ENCODE measurements around the gene TIMELESS.

DNA sequence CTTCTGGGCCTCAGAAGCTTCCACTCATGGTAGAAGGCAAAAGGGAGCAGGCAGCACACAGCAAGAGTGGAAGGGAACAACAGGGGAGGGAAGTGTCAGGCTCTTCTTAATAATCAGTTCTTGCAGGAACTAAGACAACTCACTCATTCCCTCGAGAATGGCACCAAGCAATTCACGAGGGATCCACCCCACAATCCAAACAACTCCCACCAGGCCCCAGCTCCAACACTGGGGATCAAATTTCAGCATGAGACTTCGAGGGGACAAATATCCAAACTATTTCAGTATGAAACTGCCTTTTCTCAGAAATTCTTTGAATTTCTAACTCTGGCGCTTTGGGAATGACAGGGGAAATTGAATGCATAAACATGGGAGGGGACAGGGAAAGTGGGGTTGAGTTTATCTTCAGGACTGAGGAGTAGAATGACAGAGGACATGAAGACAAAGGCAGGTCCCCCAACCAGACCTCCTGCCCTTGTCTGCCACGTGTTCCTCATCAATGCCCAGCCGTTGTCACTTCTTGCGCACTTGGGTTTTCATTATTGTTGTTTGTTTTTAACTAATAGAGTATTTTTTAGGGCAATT, 62.0 kb downstream of the TIMELESS start:
- TF ChIP-seq, protein P1, sequence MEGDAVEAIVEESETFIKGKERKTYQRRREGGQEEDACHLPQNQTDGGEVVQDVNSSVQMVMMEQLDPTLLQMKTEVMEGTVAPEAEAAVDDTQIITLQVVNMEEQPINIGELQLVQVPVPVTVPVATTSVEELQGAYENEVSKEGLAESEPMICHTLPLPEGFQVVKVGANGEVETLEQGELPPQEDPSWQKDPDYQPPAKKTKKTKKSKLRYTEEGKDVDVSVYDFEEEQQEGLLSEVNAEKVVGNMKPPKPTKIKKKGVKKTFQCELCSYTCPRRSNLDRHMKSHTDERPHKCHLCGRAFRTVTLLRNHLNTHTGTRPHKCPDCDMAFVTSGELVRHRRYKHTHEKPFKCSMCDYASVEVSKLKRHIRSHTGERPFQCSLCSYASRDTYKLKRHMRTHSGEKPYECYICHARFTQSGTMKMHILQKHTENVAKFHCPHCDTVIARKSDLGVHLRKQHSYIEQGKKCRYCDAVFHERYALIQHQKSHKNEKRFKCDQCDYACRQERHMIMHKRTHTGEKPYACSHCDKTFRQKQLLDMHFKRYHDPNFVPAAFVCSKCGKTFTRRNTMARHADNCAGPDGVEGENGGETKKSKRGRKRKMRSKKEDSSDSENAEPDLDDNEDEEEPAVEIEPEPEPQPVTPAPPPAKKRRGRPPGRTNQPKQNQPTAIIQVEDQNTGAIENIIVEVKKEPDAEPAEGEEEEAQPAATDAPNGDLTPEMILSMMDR (conservative IDR thresholded peaks at IDR 0.05; ENCODE audit: low read length) = no peak
- no peak for TF ChIP-seq EZH2phosphoT487 (IDR thresholded peaks at IDR 0.05; ENCODE audit: borderline replicate concordance)

All from Loucy (cell line).